IMR-90 (cell line): ENCODE measurements around the gene ZDHHC6. TPM values are rescaled to one million over a fixed set of nuclear protein-coding genes. Genes with fewer than 3 reads are reported as not detected.

Experiments
- ATAC-seq: fragments of 200-7000 bp; cut with Tn5 transposase; 2 replicates; pipeline ENCODE4 v1.9.1; 2020; ENCODE audit warnings: low read depth, mild to moderate bottlenecking, moderate library complexity
- BruUV-seq: library from RNA; stranded (reverse); fragments of 400-500 nt; replicated peaks from 2 replicates; lab custom pipeline; 2021; lab: Mats Ljungman, UMichigan
- CTCF ChIA-PET: fragments of 300-600 bp; formaldehyde crosslinking; extraction: SDS; loops from one replicate; lab custom pipeline; 2021; ENCODE audit warnings: antibody characterized with exemption; lab: Yijun Ruan, JAX
- POLR2A ChIA-PET: fragments of 300-600 bp; sonication (Branson Sonifier 250); formaldehyde crosslinking; loops from one replicate; lab custom pipeline; 2022; ENCODE audit warnings: antibody characterized with exemption; ENCODE audit not compliant: unreplicated experiment; lab: Charles Lee
- DNase-seq: peaks from one replicate; pipeline ENCODE4 v3.0.0; 2013
- H2AFZ ChIP-seq: replicated peaks from 2 replicates; pipeline ENCODE3; 2013; ENCODE audit warnings: low read length, mild to moderate bottlenecking; ENCODE audit not compliant: poor library complexity
- H2AK5ac ChIP-seq: 2 replicates; pipeline ENCODE4 v1.6.1; 2013; ENCODE audit warnings: low read depth, low read length, inconsistent platforms
- H2AK9ac ChIP-seq: replicated peaks from 2 replicates; pipeline ENCODE3; 2013; ENCODE audit warnings: mild to moderate bottlenecking, low read depth, low read length, moderate library complexity; ENCODE audit not compliant: poor library complexity
- H2BK120ac ChIP-seq: 2 replicates; pipeline ENCODE4 v1.6.1; 2013; ENCODE audit warnings: low read depth, low read length, inconsistent platforms
- H2BK15ac ChIP-seq: 3 replicates; pipeline ENCODE4 v1.6.1; 2013; ENCODE audit warnings: low read depth, low read length, inconsistent platforms
- H2BK20ac ChIP-seq: 2 replicates; pipeline ENCODE4 v1.6.1; 2013; ENCODE audit warnings: low read depth, mild to moderate bottlenecking, inconsistent platforms, low read length, moderate library complexity
- H2BK5ac ChIP-seq: 2 replicates; pipeline ENCODE4 v1.6.1; 2013; ENCODE audit warnings: mild to moderate bottlenecking, low read depth, low read length, inconsistent platforms; ENCODE audit not compliant: poor library complexity, severe bottlenecking
- H3K14ac ChIP-seq: replicated peaks from 2 replicates; pipeline ENCODE4 v1.6.1; 2013; ENCODE audit warnings: low read depth, low read length, inconsistent platforms
- H3K18ac ChIP-seq: 2 replicates; pipeline ENCODE4 v1.6.1; 2013; ENCODE audit warnings: low read depth, low read length, control low read depth
- H3K23ac ChIP-seq: 2 replicates; pipeline ENCODE4 v1.6.1; 2013; ENCODE audit warnings: low read depth, low read length, inconsistent platforms
- H3K27ac ChIP-seq: 2 replicates; pipeline ENCODE4 v1.5.1; 2013; ENCODE audit warnings: mild to moderate bottlenecking, control low read depth, low read length; ENCODE audit not compliant: insufficient read depth
- H3K27me3 ChIP-seq: 2 replicates; pipeline ENCODE4 v1.6.1; 2013; ENCODE audit warnings: low read length; ENCODE audit not compliant: control insufficient read depth, insufficient read depth
- H3K36me3 ChIP-seq: 2 replicates; pipeline ENCODE4 v1.6.1; 2013; ENCODE audit warnings: low read length, mixed read lengths; ENCODE audit not compliant: control insufficient read depth, insufficient read depth
- H3K4ac ChIP-seq: 2 replicates; pipeline ENCODE4 v1.6.1; 2013; ENCODE audit warnings: low read depth, low read length, inconsistent platforms
- H3K4me1 ChIP-seq: 2 replicates; pipeline ENCODE4 v1.6.1; 2013; ENCODE audit warnings: low read length, mixed read lengths; ENCODE audit not compliant: control insufficient read depth, insufficient read depth
- H3K4me2 ChIP-seq: 2 replicates; pipeline ENCODE4 v1.6.1; 2013; ENCODE audit warnings: low read depth, mild to moderate bottlenecking, control low read depth, low read length, moderate library complexity
- H3K4me3 ChIP-seq: 2 replicates; pipeline ENCODE4 v1.5.1; 2013; ENCODE audit warnings: low read depth, mild to moderate bottlenecking, control low read depth, low read length, moderate library complexity; ENCODE audit not compliant: insufficient read depth
- H3K56ac ChIP-seq: 2 replicates; pipeline ENCODE4 v1.6.1; 2013; ENCODE audit warnings: low read length, inconsistent platforms; ENCODE audit not compliant: insufficient read depth; ENCODE audit errors: extremely low read depth
- H3K79me1 ChIP-seq, 2 experiments: 2 replicates each; pipeline ENCODE4 v1.6.1; 2013; ENCODE audit warnings: low read length in 2 of 2, inconsistent platforms in 1 of 2, low read depth in 1 of 2
- H3K9ac ChIP-seq: 2 replicates; pipeline ENCODE4 v1.6.1; 2013; ENCODE audit warnings: low read depth, low read length, control low read depth
- H3K9me1 ChIP-seq: 2 replicates; pipeline ENCODE4 v1.6.1; 2013; ENCODE audit warnings: low read length, inconsistent platforms; ENCODE audit not compliant: insufficient read depth
- H3K9me3 ChIP-seq: 2 replicates; pipeline ENCODE4 v1.6.1; 2013; ENCODE audit warnings: low read length; ENCODE audit not compliant: control insufficient read depth, insufficient read depth
- H4K20me1 ChIP-seq: 2 replicates; pipeline ENCODE4 v1.6.1; 2013; ENCODE audit warnings: low read length, inconsistent platforms; ENCODE audit not compliant: insufficient read depth
- H4K5ac ChIP-seq: 2 replicates; pipeline ENCODE4 v1.6.1; 2013; ENCODE audit warnings: mild to moderate bottlenecking, low read depth, low read length, control low read depth
- H4K8ac ChIP-seq, 2 experiments: 2 replicates each; pipeline ENCODE4 v1.6.1; 2013; ENCODE audit warnings: low read depth in 2 of 2, low read length in 2 of 2, control low read depth in 1 of 2, inconsistent platforms in 1 of 2
- H4K91ac ChIP-seq: 2 replicates; pipeline ENCODE4 v1.6.1; 2013; ENCODE audit warnings: low read depth, low read length, inconsistent platforms; ENCODE audit not compliant: insufficient read depth
- BHLHE40 ChIP-seq: fragments of 150-350 bp; IDR thresholded peaks from 2 replicates; pipeline ENCODE4 v1.6.1; 2016; ENCODE audit warnings: mild to moderate bottlenecking, low read depth, low read length
- CTCF ChIP-seq: conservative IDR thresholded peaks from 2 replicates; pipeline ENCODE4 v1.5.1; 2012; ENCODE audit warnings: mild to moderate bottlenecking, low read depth, low read length, improper control_type of control experiment
- MAFK ChIP-seq: IDR thresholded peaks from 2 replicates; pipeline ENCODE4 v1.6.1; 2012; ENCODE audit warnings: low read depth, low read length, improper control_type of control experiment
- NFE2L2 ChIP-seq: fragments of 150-350 bp; IDR thresholded peaks from 2 replicates; pipeline ENCODE4 v1.6.1; 2016; ENCODE audit warnings: low read depth, mild to moderate bottlenecking, low read length
- POLR2A ChIP-seq: IDR thresholded peaks from 2 replicates; pipeline ENCODE4 v1.6.1; 2012; ENCODE audit warnings: mild to moderate bottlenecking, low read depth, low read length
- RAD21 ChIP-seq: IDR thresholded peaks from 2 replicates; pipeline ENCODE4 v1.6.1; 2012; ENCODE audit warnings: low read length, improper control_type of control experiment
- RFX5 ChIP-seq: IDR thresholded peaks from 2 replicates; pipeline ENCODE4 v1.8.0; 2012; ENCODE audit warnings: low read depth, mild to moderate bottlenecking, low read length, moderate library complexity
- SMC3 ChIP-seq: fragments of 150-350 bp; IDR thresholded peaks from 2 replicates; pipeline ENCODE4 v1.6.1; 2016; ENCODE audit warnings: low read depth, mild to moderate bottlenecking, antibody characterized with exemption, low read length, moderate library complexity
- USF2 ChIP-seq: fragments of 150-350 bp; IDR thresholded peaks from 2 replicates; pipeline ENCODE4 v1.6.1; 2017; ENCODE audit warnings: mild to moderate bottlenecking, antibody characterized with exemption, low read length, low read depth
- WGBS, 2 experiments: methylation state at CpG; one replicate each; pipeline versions ENCODE4 v1.1.5 to v1.1.7; 2013; ENCODE audit warnings: missing lambda C conversion rate in 2 of 2; ENCODE audit not compliant: insufficient read length in 1 of 2; ENCODE audit errors: extremely low coverage in 2 of 2; 5-methylcytosine and 5-hydroxymethylcytosine counted together
- dilution Hi-C: fragments of 300-500 bp; cut with HindIII; formaldehyde crosslinking; loops from one replicate; pipeline ENCODE4 v1.14.3; 2018; ENCODE audit warnings: low sequenced_read_pairs; ENCODE audit not compliant: unreplicated experiment
- in situ Hi-C: fragments of 300-500 bp; cut with MboI; formaldehyde crosslinking; loops from 3 replicates; pipeline ENCODE4 v1.14.3; 2019; ENCODE audit warnings: low sequenced_read_pairs, inconsistent platforms, mixed read lengths
- intact Hi-C: fragments of 100-400 bp; cut with micrococcal nuclease; formaldehyde crosslinking; loops from 2 replicates; pipeline ENCODE4 v1.10.0; 2022
- polyA plus RNA-seq, 3 experiments: library from polyadenylated mRNA; depleted of rRNA; stranded (reverse); fragments of >200 nt; gene quantifications; 2 replicates each; pipeline ENCODE4 v1.2.3, GENCODE V29; 2012; ENCODE audit warnings: low replicate concordance in 1 of 3
- total RNA-seq: library from RNA; depleted of rRNA; stranded (reverse); fragments of >200 nt; gene quantifications from 2 replicates; pipeline ENCODE4 v1.2.3, GENCODE V29; 2012

The ZDHHC6 gene
- total and polyA plus RNA-seq, 2 of the 4 experiments (the other 2 are of a cell fraction) = 17.4 to 21.6 TPM

- no peak overlapping the region for H3K4me3 ChIP-seq
- no peak overlapping the region for H3K9ac ChIP-seq
- no peak overlapping the region for H2BK120ac ChIP-seq
- ATAC-seq (no peak), DNase-seq (no peak)
- H4K8ac ChIP-seq = no peak overlapping the region
- no peaks in the 10 kb centered on the region for H3K9me3 ChIP-seq
- ChIA-PET POLR2A (no interaction called here), CTCF (no interaction called here)
- no peak overlapping the region for H3K4me2 ChIP-seq
- no peaks in the 10 kb centered on the region for H3K79me1 ChIP-seq
- BruUV-seq = no TSS peak
- peaks cover 3% of the 10 kb centered on the region; the same call in 1 of the 2 replicates for H3K27me3 ChIP-seq
- H3K23ac ChIP-seq = no peak overlapping the region
- H3K27ac ChIP-seq = no peak overlapping the region
- in situ Hi-C loops = no loop called here
- no peak overlapping the region for H2BK20ac ChIP-seq
- peaks cover 7% of the 10 kb centered on the region for H3K4me1 ChIP-seq
- no peak overlapping the region for H2BK5ac ChIP-seq
- no peak overlapping the region for H3K4ac ChIP-seq
- no peak overlapping the region for H3K56ac ChIP-seq
- TF ChIP-seq RAD21 (no peak), POLR2A (no peak), RFX5 (no peak), NFE2L2 (no peak), SMC3 (no peak), BHLHE40 (no peak), MAFK (peak; percentile 67), CTCF (no peak), USF2 (no peak)
- H3K9me1 ChIP-seq = 0 out of 2 replicates have a peak, but pooled peaks cover 5% of the 10 kb centered on the region
- no peak overlapping the region for H2AK9ac ChIP-seq
- dilution Hi-C loops = no loop called here
- no peak overlapping the region for H4K5ac ChIP-seq
- H4K91ac ChIP-seq = no peak overlapping the region
- H4K20me1 ChIP-seq = no peaks in the 10 kb centered on the region
- no peak overlapping the region for H3K14ac ChIP-seq
- H2AK5ac ChIP-seq = no peak overlapping the region
- H2AFZ ChIP-seq = no peak overlapping the region
- intact Hi-C loops = no loop called here
- no peak overlapping the region for H3K18ac ChIP-seq
- H2BK15ac ChIP-seq = no peak overlapping the region
- WGBS, 2 experiments = no CpG with 5 or more reads among the region's 3 CpGs
- no peaks in the 10 kb centered on the region for H3K36me3 ChIP-seq
These were observed 56.5 kb downstream of the ZDHHC6 start for GRCh38 chr10:112390125-112390703.
